Stimulated activated CD4-positive, alpha-beta T cell treated with anti-CD3 and anti-CD28 coated beads, Interleukin-4, amount 100 ng/mL, for 4 hours (primary cell): Measurements from ENCODE around the gene VGLL3.

Experiments
- DNase-seq, 2 experiments: peaks; one replicate each; pipeline ENCODE4 v3.0.0-alpha.2; 2020

The VGLL3 gene

GRCh38 chr3:86948822-86949221 is 42.1 kb downstream of the VGLL3 start:
- no peak for DNase-seq

GRCh38 chr3:86942206-86942605 is 48.7 kb downstream of the VGLL3 start:
- DNase-seq = no peak

- no peak for DNase-seq
Measured at GRCh38 chr3:86938416-86939105, 52.4 kb downstream of the VGLL3 start.

- no peak for DNase-seq
Measured at GRCh38 chr3:86937306-86937791, 53.6 kb downstream of the VGLL3 start.

- DNase-seq = no peak
Measured at GRCh38 chr3:86934851-86935250, 56.1 kb downstream of the VGLL3 start.

GRCh38 chr3:86930831-86931230 is 60.1 kb downstream of the VGLL3 start:
- no peak for DNase-seq

GRCh38 chr3:86930181-86930580 is 60.8 kb downstream of the VGLL3 start:
- no peak for DNase-seq

- no peak for DNase-seq
Measured at GRCh38 chr3:86929046-86929445, 61.9 kb downstream of the VGLL3 start.

- DNase-seq = no peak
Measured at GRCh38 chr3:86923071-86923491, 67.9 kb downstream of the VGLL3 start.

- DNase-seq = no peak
Measured at GRCh38 chr3:86921971-86922680, 68.8 kb downstream of the VGLL3 start.

- DNase-seq = no peak
Measured at GRCh38 chr3:86914670-86915069, 76.3 kb downstream of the VGLL3 start.

- no peak for DNase-seq
Measured at GRCh38 chr3:86913160-86913559, 77.8 kb downstream of the VGLL3 start.

- no peak for DNase-seq
Measured at GRCh38 chr3:86895202-86895601, 95.7 kb downstream of the VGLL3 start.

GRCh38 chr3:86890741-86891396 is 100.1 kb downstream of the VGLL3 start:
- DNase-seq = no peak
